UCSD-AML1 (cell line): ENCODE measurements around the gene PDILT.

Source experiments
- DNase-seq: peaks from one replicate; lab custom pipeline; 2025; ENCODE audit not compliant: unreplicated experiment; lab: John Stamatoyannopoulos, UW

Gene PDILT

GRCh38 chr16:20364051-20364450, 40.5 kb downstream of the PDILT start:
- DNase-seq, result no peak

- no peak for DNase-seq
Observed at GRCh38 chr16:20363191-20363590, 41.3 kb downstream of the PDILT start.

- peak; percentile 10 for DNase-seq
Observed at GRCh38 chr16:20359997-20360396, 44.5 kb downstream of the PDILT start.

- no peak for DNase-seq
Observed at GRCh38 chr16:20355114-20355782, 49.3 kb downstream of the PDILT start.

DNA sequence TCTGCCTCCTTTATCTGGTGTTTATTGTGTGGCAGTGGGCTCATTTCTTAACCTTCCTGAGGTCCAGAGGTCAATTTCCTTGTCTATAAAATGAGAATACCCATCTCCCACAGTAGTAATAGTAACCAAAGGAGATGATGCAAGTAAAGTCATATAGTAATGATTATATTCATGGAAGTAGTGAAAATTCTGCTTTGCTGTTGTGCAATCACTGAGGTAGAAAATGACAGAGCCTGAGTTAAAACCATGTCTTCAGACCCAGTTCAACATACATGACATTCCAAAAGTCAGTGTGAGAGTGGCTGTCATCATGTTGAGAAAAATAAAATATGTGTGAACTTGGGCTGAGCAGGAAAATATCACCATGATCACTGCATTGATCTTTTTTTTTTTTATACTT, 51.2 kb downstream of the PDILT start:
- no peak for DNase-seq

- no peak for DNase-seq
Observed at GRCh38 chr16:20352615-20353014, 51.9 kb downstream of the PDILT start, which contains the start of gene UMOD. UMOD (minus strand) TSS chr16:20352715; CDS start chr16:20350737, 1,978 bp downstream.

DNA sequence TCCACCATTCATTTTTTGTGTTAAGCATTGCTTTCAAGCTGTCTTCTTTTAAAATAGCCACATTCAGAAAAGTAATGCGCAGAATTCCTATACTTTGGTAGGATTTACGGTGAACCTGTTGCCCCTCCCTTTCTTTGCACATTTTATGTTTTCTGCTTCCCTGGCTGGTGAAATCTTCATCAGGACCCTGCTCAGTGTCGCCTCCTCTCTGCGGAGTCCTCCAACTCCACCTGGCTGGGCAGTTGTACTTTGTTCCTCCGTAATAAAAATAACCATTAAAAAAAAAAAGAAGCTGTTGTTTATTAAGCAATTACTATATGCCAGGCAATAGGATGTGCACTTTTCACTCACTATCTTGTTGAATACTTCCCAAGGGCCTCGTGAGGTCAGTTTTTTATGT, 54.9 kb downstream of the PDILT start:
- no peak for DNase-seq

DNA sequence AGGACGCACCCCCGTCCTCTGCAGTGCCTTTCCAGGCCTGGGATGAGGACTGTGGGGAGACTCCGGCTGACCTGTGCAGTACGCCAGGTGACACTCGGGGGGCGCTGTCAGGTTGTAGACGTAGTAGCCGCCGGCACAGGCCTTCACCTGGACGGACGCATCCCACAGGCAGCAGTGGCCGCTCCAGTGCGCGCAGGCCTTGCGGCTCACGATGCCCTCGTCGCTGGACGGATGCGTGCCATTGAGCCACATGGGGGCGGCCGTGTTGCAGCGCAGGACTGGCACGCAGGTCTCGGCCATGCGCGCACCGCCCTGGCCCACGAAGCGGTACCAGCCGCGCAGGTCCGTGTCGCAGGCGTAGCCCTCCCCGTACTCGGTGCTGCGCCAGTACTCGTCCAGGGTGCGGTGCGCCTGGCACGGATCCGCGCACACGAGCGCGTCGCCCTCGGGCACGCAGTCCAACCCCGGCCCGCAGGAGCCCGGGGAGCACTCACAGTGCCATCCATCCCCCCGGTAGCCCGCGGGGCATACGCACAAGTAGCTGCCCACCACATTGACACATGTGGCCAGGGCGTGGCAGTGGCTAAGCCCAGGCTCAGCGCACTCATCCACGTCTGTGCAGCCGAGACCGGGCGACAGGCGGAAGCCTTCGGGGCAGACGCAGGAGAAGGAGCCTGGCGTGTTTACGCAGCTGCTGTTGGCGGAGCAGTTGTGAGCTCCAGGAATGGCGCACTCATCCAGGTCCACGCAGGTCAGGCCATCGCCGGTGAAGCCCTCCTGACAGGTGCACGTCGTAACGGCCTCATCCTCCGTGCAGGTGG, 56.0 kb downstream of the PDILT start:
- DNase-seq, result no peak

- no peak for DNase-seq
Observed at GRCh38 chr16:20347666-20348364, 56.7 kb downstream of the PDILT start.

GRCh38 chr16:20344611-20345010, 59.9 kb downstream of the PDILT start:
- DNase-seq, result no peak

GRCh38 chr16:20339744-20340143, 64.8 kb downstream of the PDILT start:
- no peak for DNase-seq

DNA sequence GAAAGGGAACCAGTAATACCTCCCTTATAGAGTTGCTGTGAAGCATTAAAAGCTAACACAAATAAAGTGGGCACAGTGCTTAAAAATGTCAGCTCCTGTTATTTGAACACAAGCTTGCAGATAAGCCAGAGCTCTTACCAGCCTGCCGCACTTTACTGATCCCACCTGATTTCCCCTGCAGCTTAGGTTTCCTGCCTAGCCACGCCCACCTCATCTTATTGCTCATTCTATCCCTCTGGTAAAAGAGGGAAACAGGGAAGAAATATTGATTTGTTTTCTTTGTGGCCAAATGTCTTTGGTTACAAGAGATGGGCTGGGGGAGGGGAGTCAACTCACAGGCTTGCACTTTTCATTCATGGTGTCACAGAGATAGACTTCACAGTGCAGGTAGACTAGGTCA, 67.6 kb downstream of the PDILT start:
- DNase-seq, result no peak

DNA sequence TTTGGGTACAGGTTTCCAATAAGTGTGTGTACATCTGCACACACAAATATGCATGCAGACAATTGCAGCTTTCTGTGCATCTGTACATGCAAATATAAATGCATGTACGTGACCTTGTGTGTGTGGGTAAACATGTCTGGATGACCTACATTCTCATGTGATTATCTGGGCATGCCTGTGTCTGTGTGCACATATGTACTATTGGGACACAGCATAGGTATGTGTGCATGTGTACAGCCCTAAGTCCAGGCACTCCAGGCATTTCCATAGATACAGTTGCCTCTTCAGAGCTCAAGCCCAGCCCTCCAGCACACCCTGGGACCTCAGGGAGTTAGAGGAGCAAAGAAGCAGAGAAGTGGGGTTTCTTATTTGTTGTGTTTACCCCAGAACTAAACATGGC, 70.1 kb downstream of the PDILT start:
- no peak for DNase-seq

- no peak for DNase-seq
Observed at GRCh38 chr16:20333120-20333519, 71.4 kb downstream of the PDILT start.

DNA sequence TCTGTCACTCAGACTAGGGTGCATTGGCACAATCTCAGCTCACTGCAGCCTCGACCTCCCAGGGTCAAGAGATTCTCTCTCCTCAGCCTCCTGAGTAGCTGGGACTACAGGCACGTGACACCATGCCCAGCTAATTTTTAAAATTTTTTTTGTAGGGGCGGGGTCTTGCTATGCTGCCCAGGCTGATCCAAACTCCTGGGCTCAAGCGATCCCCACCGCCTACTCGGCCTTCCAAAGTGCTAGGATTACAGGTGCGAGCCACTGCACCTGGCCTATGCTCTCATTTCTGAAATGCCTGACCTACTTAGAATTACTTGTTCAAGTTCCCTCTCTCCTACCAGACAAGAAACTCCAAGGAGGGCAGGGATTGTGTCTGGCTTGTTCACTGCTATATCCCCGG, 72.1 kb downstream of the PDILT start:
- DNase-seq, result no peak

DNA sequence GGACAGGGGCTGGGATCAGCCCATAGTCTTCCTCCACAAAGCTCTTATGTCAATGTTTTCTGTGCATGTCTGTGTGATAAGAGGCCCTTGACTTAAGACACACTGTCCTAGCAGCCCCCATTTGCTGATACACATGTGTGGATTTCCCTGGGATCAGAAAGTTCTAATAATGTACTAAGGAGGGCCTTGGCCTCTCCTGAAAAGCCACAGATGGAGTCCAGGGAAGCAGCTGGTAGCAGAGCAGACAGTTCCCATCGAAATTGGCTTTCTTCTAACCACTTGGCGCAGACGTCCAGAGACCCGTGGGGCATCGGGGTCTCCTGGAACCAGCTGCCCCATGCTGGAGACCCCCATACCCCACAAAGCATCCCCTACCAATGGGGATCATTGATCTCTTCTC, 72.9 kb downstream of the PDILT start:
- no peak for DNase-seq

DNA sequence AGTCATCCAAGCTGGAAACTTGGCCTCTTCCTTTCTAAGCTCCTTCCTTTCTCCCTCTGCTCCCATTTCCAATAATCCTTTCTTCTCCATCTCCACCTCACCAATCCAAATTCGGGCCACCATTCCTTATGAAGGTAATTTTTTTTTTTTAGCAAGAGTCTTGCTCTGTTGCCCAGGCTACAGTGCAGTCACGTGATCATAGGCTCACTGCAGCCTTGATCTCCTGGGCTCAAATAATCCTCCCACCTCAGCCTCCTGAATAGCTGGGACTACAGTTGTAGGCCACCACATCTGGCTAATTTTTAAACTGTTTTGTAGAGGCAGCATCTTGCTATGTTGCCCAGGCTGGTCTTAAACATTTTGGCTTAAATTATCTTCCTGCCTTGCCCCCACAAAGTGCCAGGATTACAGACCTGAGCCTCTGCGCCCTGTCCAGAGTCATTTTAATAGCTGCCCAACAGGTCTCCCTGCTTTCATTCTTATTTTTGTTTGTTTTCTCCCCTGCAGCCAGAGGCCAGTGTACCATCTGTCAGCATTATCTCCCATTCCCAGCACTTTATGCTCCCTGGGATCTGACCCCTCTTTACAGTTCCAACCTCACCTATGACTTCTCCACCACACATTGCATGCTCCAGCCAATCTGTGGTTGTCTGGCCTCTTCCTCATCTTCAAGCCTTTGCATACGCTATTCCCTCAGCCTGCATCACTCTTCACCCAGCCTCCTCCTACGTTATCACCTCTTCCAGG, 75.0 kb downstream of the PDILT start:
- no peak for DNase-seq

- DNase-seq, result no peak
Observed at GRCh38 chr16:20327444-20328041, 77.0 kb downstream of the PDILT start, which contains the start of gene GP2. GP2 (minus strand) TSS chr16:20327513; CDS start chr16:20326431, 1,082 bp downstream.

DNA sequence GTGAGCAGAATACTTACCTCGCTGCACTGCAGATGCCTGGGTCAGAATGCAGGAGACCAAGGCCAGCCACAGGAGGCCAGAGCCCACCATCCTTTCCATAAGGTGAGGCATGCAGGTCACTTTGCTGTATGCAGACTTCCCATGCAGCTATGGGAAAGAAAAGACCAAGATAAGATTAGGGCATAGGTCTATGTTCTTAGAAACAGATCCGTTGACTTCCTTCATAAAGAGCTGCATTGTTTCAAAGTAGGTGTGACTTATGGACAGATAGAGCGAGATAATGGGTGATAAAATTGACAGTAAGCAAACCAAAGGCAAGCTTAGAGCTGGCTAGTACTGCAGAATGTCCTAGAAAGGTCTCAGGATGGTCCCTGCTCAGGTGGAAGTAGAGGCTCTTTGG, 78.2 kb downstream of the PDILT start:
- no peak for DNase-seq

DNA sequence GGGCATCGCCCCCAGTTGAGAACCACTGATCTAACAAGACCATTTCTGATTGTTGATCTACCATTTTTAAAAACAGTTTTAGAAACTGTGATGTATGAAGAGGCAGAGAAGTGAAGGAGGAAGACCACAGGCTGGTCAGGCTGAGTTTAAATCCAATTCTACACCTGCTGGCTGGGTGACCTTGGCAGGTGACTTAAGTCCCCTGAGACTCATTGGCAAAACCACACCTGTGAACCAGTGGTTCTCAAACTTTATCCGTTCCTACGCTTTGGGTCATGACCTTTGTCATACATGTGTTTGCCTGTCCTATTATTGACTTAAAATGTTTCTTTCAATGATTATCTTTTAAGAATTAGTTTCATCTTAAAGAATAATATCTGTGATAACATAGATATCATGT, 79.5 kb downstream of the PDILT start:
- no peak for DNase-seq
